HCT116 (cell line): ENCODE results near the gene SPON1. TPM values are rescaled to one million over a fixed set of nuclear protein-coding genes. Genes with fewer than 3 reads are reported as not detected.

Experiments used
- ATAC-seq: fragments of 200-7000 bp; cut with Tn5 transposase; 2 replicates; pipeline ENCODE4 v1.9.1; 2020; ENCODE audit warnings: mild to moderate bottlenecking, moderate library complexity
- BruUV-seq: library from RNA; stranded (reverse); fragments of 400-500 nt; replicated peaks from 2 replicates; lab custom pipeline; 2021; lab: Mats Ljungman, UMichigan
- CTCF ChIA-PET: fragments of 300-600 bp; sonication (Branson Sonifier 250); formaldehyde crosslinking; loops from one replicate; lab custom pipeline; 2021; ENCODE audit warnings: antibody characterized with exemption; lab: Charles Lee
- POLR2A ChIA-PET: fragments of 300-600, 350-600 bp; sonication (Branson Sonifier 250); formaldehyde crosslinking; loops from one replicate; lab custom pipeline; 2021; ENCODE audit warnings: antibody characterized with exemption; lab: Charles Lee
- RAD21 ChIA-PET, 2 experiments: fragments of 300-600 bp; sonication (Branson Sonifier 250); formaldehyde crosslinking; loops; one replicate each; lab custom pipeline; 2023; ENCODE audit warnings: low total read pairs in 2 of 2; ENCODE audit not compliant: uncharacterized antibody in 2 of 2, unreplicated experiment in 2 of 2, low non-redundant PET in 1 of 2; lab: Charles Lee
- DNase-seq: peaks from one replicate; pipeline ENCODE4 v3.0.0-alpha.2; 2010; ENCODE audit warnings: low read depth, low spot score
- H2AFZ ChIP-seq: fragments of 200-600 bp; shearing (Covaris generic), sonication (generic); 2 replicates; pipeline ENCODE4 v1.6.1; 2017; ENCODE audit warnings: low read depth, mixed run types, mixed read lengths, antibody characterized with exemption, low read length; ENCODE audit not compliant: poor library complexity, severe bottlenecking
- H3K27ac ChIP-seq: 2 replicates; pipeline ENCODE4 v1.5.1; 2012; ENCODE audit warnings: low read depth, low read length
- H3K27me3 ChIP-seq: fragments of 200-600 bp; sonication (generic); 2 replicates; pipeline ENCODE4 v1.6.1; 2016; ENCODE audit warnings: mixed run types, low read length, mixed read lengths; ENCODE audit not compliant: insufficient read depth
- H3K36me3 ChIP-seq, 2 experiments: fragments of 200-500 bp in 1 of 2; fragments of 200-600 bp in 1 of 2; sonication (Bioruptor generic) in 1 of 2; sonication (generic) in 1 of 2; 2 replicates each; pipeline versions ENCODE4 v1.5.1 to v1.6.1; 2014 to 2016; ENCODE audit warnings: low read length in 2 of 2, inconsistent platforms in 1 of 2, mixed read lengths in 1 of 2, mixed run types in 1 of 2; ENCODE audit not compliant: insufficient read depth in 2 of 2, control insufficient read depth in 1 of 2
- H3K4me1 ChIP-seq, 2 experiments: fragments of 200-600 bp in 1 of 2; sonication (generic) in 1 of 2; 2 replicates each; pipeline versions ENCODE4 v1.5.1 to v1.6.1; 2012 to 2017; ENCODE audit warnings: low read length in 2 of 2, inconsistent platforms in 1 of 2, mild to moderate bottlenecking in 1 of 2, mixed read lengths in 1 of 2, mixed run types in 1 of 2, moderate library complexity in 1 of 2; ENCODE audit not compliant: insufficient read depth in 2 of 2, control insufficient read depth in 1 of 2
- H3K4me2 ChIP-seq: fragments of 200-600 bp; sonication (generic); 2 replicates; pipeline ENCODE4 v1.6.1; 2017; ENCODE audit warnings: mixed run types, low read length, mixed read lengths
- H3K4me3 ChIP-seq, 2 experiments: fragments of 200-600 bp in 1 of 2; sonication (generic) in 1 of 2; replicated peaks in 1 of 2; 2 replicates each; pipeline ENCODE4 v1.5.1; 2011 to 2016; ENCODE audit warnings: low read length in 2 of 2, control low read depth in 1 of 2, low read depth in 1 of 2, mild to moderate bottlenecking in 1 of 2, mixed read lengths in 1 of 2, mixed run types in 1 of 2
- H3K79me2 ChIP-seq: fragments of 200-600 bp; sonication (generic); 2 replicates; pipeline ENCODE4 v1.6.1; 2017; ENCODE audit warnings: mild to moderate bottlenecking, mixed run types, low read length, moderate library complexity, mixed read lengths; ENCODE audit not compliant: insufficient read depth
- H3K9ac ChIP-seq: fragments of 200-600 bp; sonication (generic); 2 replicates; pipeline ENCODE4 v1.6.1; 2016; ENCODE audit warnings: low read length, mixed read lengths
- H3K9me2 ChIP-seq: fragments of 200-600 bp; sonication (generic), shearing (Covaris generic); 2 replicates; pipeline ENCODE4 v1.6.1; 2017; ENCODE audit warnings: mixed run types, mild to moderate bottlenecking, moderate library complexity; ENCODE audit not compliant: insufficient read depth
- H3K9me3 ChIP-seq, 2 experiments: fragments of 200-500 bp in 1 of 2; fragments of 200-600 bp in 1 of 2; sonication (Bioruptor generic) in 1 of 2; sonication (generic) in 1 of 2; 2 replicates each; pipeline ENCODE4 v1.6.1; 2014 to 2017; ENCODE audit warnings: low read length in 2 of 2, mixed read lengths in 2 of 2, inconsistent platforms in 1 of 2, low read depth in 1 of 2, mild to moderate bottlenecking in 1 of 2, mixed run types in 1 of 2, moderate library complexity in 1 of 2; ENCODE audit not compliant: control insufficient read depth in 1 of 2, insufficient read depth in 1 of 2
- H4K20me1 ChIP-seq: fragments of 200-600 bp; sonication (generic), shearing (Covaris generic); 2 replicates; pipeline ENCODE4 v1.6.1; 2017; ENCODE audit warnings: mixed run types, mild to moderate bottlenecking, moderate library complexity; ENCODE audit not compliant: insufficient read depth
- ATF3 ChIP-seq: IDR thresholded peaks from 2 replicates; pipeline ENCODE4 v1.6.1; 2012
- CTCF ChIP-seq, 3 experiments: fragments of 200-600 bp in 1 of 3; sonication (generic) in 1 of 3; IDR thresholded peaks in 2 of 3; conservative IDR thresholded peaks in 1 of 3; 2 replicates each; pipeline ENCODE4 v1.5.1; 2012 to 2017; ENCODE audit warnings: low read depth in 2 of 3, low read length in 2 of 3, antibody characterized with exemption in 1 of 3, borderline replicate concordance in 1 of 3, control low read depth in 1 of 3, mild to moderate bottlenecking in 1 of 3, mixed read lengths in 1 of 3, mixed run types in 1 of 3, moderate library complexity in 1 of 3; ENCODE audit not compliant: insufficient read depth in 1 of 3
- ELF1 ChIP-seq: IDR thresholded peaks from 2 replicates; pipeline ENCODE4 v1.6.1; 2012; ENCODE audit warnings: low read depth, borderline replicate concordance
- EZH2phosphoT487 ChIP-seq: fragments of 200-600 bp; IDR thresholded peaks from 2 replicates; pipeline ENCODE4 v1.6.1; 2018; ENCODE audit warnings: antibody characterized with exemption, borderline replicate concordance
- FOSL1 ChIP-seq: IDR thresholded peaks from 2 replicates; pipeline ENCODE4 v1.6.1; 2012; ENCODE audit warnings: low read depth
- JUND ChIP-seq: IDR thresholded peaks from 2 replicates; pipeline ENCODE4 v1.6.1; 2012
- MAX ChIP-seq: IDR thresholded peaks from 2 replicates; pipeline ENCODE4 v1.6.1; 2012
- POLR2A ChIP-seq: IDR thresholded peaks from 2 replicates; pipeline ENCODE4 v1.7.0; 2011; ENCODE audit warnings: borderline replicate concordance; ENCODE audit not compliant: insufficient read depth, insufficient read length; ENCODE audit errors: extremely low read depth
- POLR2AphosphoS5 ChIP-seq: IDR thresholded peaks from 2 replicates; pipeline ENCODE4 v1.6.1; 2011; ENCODE audit warnings: mild to moderate bottlenecking, low read depth, low read length, moderate library complexity
- REST ChIP-seq: IDR thresholded peaks from 2 replicates; pipeline ENCODE4 v1.6.1; 2012; ENCODE audit warnings: low read depth
- SP1 ChIP-seq: IDR thresholded peaks from 2 replicates; pipeline ENCODE4 v1.6.1; 2012; ENCODE audit warnings: low read depth
- ZFX ChIP-seq: fragments of 450-650 bp; IDR thresholded peaks from 2 replicates; pipeline ENCODE4 v1.6.1; 2017
- ZNF274 ChIP-seq: fragments of 200-500 bp; sonication (Bioruptor generic); IDR thresholded peaks from 2 replicates; pipeline ENCODE4 v1.6.1; 2014; ENCODE audit warnings: mild to moderate bottlenecking, low read depth, low read length, inconsistent platforms
- intact Hi-C: fragments of 100-400 bp; cut with micrococcal nuclease; formaldehyde crosslinking; loops from 2 replicates; pipeline ENCODE4 v1.10.0; 2022
- total RNA-seq: library from RNA; stranded (reverse); gene quantifications from one replicate; pipeline ENCODE4 v1.2.1, GENCODE V29; 2021; ENCODE audit not compliant: unreplicated experiment

The SPON1 gene
- total RNA-seq, 1 experiment from 2014 or later, result 0.17 TPM

GRCh38 chr11:14102766-14103165, 140.2 kb downstream of the SPON1 start:
- Histone ChIP-seq H3K79me2 (no peaks in the 10 kb centered on the region), H4K20me1 (no peaks in the 10 kb centered on the region), H3K9me2 (no peaks in the 10 kb centered on the region), H3K27me3 (no peaks in the 10 kb centered on the region; the same call in 1 of the 2 replicates), H3K27ac (no peak overlapping the region), H3K9me3 (no peaks in the 10 kb centered on the region), H3K4me2 (no peak overlapping the region), H2AFZ (no peak overlapping the region), H3K4me3 (no peak overlapping the region), H3K9ac (no peak overlapping the region), H3K36me3 (no peaks in the 10 kb centered on the region), H3K4me1 (no peaks in the 10 kb centered on the region)
- ChIA-PET POLR2A (no interaction called here), RAD21 (no interaction called here), CTCF (no interaction called here)
- BruUV-seq, result no TSS peak
- no peak for DNase-seq
- ATAC-seq, result no peak
- intact Hi-C loops, result no loop called here
- no peak for TF ChIP-seq FOSL1
- no peak for TF ChIP-seq CTCF (IDR thresholded peaks at IDR 0.05 in 2 of 3, conservative IDR thresholded peaks at IDR 0.05 in 1 of 3; ENCODE audit: borderline replicate concordance in 1 of 3, insufficient read depth in 1 of 3, low read depth in 2 of 3, low read length in 2 of 3)
- TF ChIP-seq JUND, result no peak
- TF ChIP-seq ZFX, result no peak

GRCh38 chr11:14105446-14105845, 142.9 kb downstream of the SPON1 start:
- RAD21 ChIA-PET, result no interaction called here
- POLR2A ChIA-PET, result no interaction called here
- no peaks in the 10 kb centered on the region for H3K9me3 ChIP-seq
- no TSS peak for BruUV-seq
- H3K4me1 ChIP-seq, result no peaks in the 10 kb centered on the region
- no peaks in the 10 kb centered on the region for H4K20me1 ChIP-seq
- no peak for DNase-seq
- no peak overlapping the region for H3K4me3 ChIP-seq
- intact Hi-C loops, result no loop called here
- H3K27me3 ChIP-seq, result no peaks in the 10 kb centered on the region; the same call in 1 of the 2 replicates
- H3K4me2 ChIP-seq, result no peak overlapping the region
- H3K36me3 ChIP-seq, result no peaks in the 10 kb centered on the region
- H3K9ac ChIP-seq, result no peak overlapping the region
- CTCF ChIA-PET, result no interaction called here
- H3K79me2 ChIP-seq, result no peaks in the 10 kb centered on the region
- no peak overlapping the region for H2AFZ ChIP-seq
- H3K9me2 ChIP-seq, result no peaks in the 10 kb centered on the region
- no peak for ATAC-seq
- H3K27ac ChIP-seq, result no peak overlapping the region
- no peak for TF ChIP-seq POLR2AphosphoS5
- TF ChIP-seq REST, result no peak
- no peak for TF ChIP-seq POLR2A
- no peak for TF ChIP-seq MAX
- no peak for TF ChIP-seq ATF3
- TF ChIP-seq ZNF274, result no peak
- TF ChIP-seq SP1, result no peak
- TF ChIP-seq CTCF (IDR thresholded peaks at IDR 0.05 in 2 of 3, conservative IDR thresholded peaks at IDR 0.05 in 1 of 3; ENCODE audit: borderline replicate concordance in 1 of 3, insufficient read depth in 1 of 3, low read depth in 2 of 3, low read length in 2 of 3), result no peak
- TF ChIP-seq EZH2phosphoT487, result no peak
- no peak for TF ChIP-seq ELF1
